Measurements from ENCODE around the gene CTNND2. TPM values are rescaled to one million over a fixed set of nuclear protein-coding genes. Genes with fewer than 3 reads are reported as not detected.

The CTNND2 gene
- total and polyA plus RNA-seq, 10 of the 15 experiments (the other 5 are each of a cell fraction or from before 2014, with no cell fraction given) = 0.02 to 0.16 (median 0.04) TPM; not detected in 7

GRCh38 chr5:10923310-10923709, 980.9 kb downstream of the CTNND2 start:
- no TSS peak for BruUV-seq (replicated peaks)
- Histone ChIP-seq H3K4me3 (no peak overlapping the region), H3K9ac (ENCODE audit: control insufficient read depth, insufficient read depth, low read length) (no peak overlapping the region), H2AFZ (ENCODE audit: control insufficient read depth, low read depth, low read length) (no peak overlapping the region), H3K4me2 (ENCODE audit: control insufficient read depth, insufficient read depth) (no peak overlapping the region), H3K9me3 (replicated peaks; ENCODE audit: control insufficient read depth, insufficient read depth, low read length) (no peaks in the 10 kb centered on the region), H3K79me2 (ENCODE audit: control insufficient read depth, insufficient read depth, low read length) (no peaks in the 10 kb centered on the region), H3K4me1 (ENCODE audit: control insufficient read depth, insufficient read depth, low read length) (no peaks in the 10 kb centered on the region), H3K27ac (ENCODE audit: control insufficient read depth, insufficient read depth) (no peak overlapping the region), H3K27me3 (replicated peaks in 1 of 2; ENCODE audit: control insufficient read depth in 2 of 2, insufficient read depth in 2 of 2, low read length in 1 of 2) (no peaks in the 10 kb centered on the region), H4K20me1 (ENCODE audit: control insufficient read depth, insufficient read depth) (no peaks in the 10 kb centered on the region), H3K36me3 (ENCODE audit: control insufficient read depth in 2 of 2, insufficient read depth in 2 of 2, low read length in 1 of 2) (no peaks in the 10 kb centered on the region)
- in situ Hi-C loops (cut with MboI) (no loop called here), intact Hi-C loops (cut with micrococcal nuclease; ENCODE audit: unreplicated experiment) (no loop called here)
- no peak for FAIRE-seq
- no peak for DNase-seq (ENCODE audit: low read depth, low spot score)
- 0% methylated on average over 3 of the region's 3 CpGs for WGBS (ENCODE audit: insufficient coverage, insufficient replicate concordance, low lambda C conversion rate, missing lambda C conversion rate)
- CTCF ChIA-PET = no interaction called here
- SMC1A ChIA-PET (ENCODE audit: uncharacterized antibody, unreplicated experiment) = no interaction called here
- POLR2A ChIA-PET = no interaction called here
- no peak for ATAC-seq
- TF ChIP-seq ATF7 (IDR thresholded peaks at IDR 0.05; ENCODE audit: low read depth) = no peak
- TF ChIP-seq CREB1 (IDR thresholded peaks at IDR 0.05; ENCODE audit: low read depth) = no peak
- no peak for TF ChIP-seq ATF2 (IDR thresholded peaks at IDR 0.05; ENCODE audit: low read length)
- TF ChIP-seq CBFB (IDR thresholded peaks at IDR 0.05; ENCODE audit: low read depth) = no peak
- TF ChIP-seq RELA (IDR thresholded peaks at IDR 0.05; ENCODE audit: borderline replicate concordance, partially characterized antibody) = no peak
- TF ChIP-seq RB1 (IDR thresholded peaks at IDR 0.05; ENCODE audit: borderline replicate concordance) = no peak
- no peak for TF ChIP-seq RFX5 (IDR thresholded peaks at IDR 0.05; ENCODE audit: low read depth, low read length)
- no peak for TF ChIP-seq IRF4 (IDR thresholded peaks at IDR 0.05; ENCODE audit: low read depth, low read length)
- no peak for TF ChIP-seq JUNB (IDR thresholded peaks at IDR 0.05)
- TF ChIP-seq SUPT20H (IDR thresholded peaks at IDR 0.05; ENCODE audit: borderline replicate concordance, control insufficient read depth, low read depth, low read length) = no peak
- TF ChIP-seq EZH2 (IDR thresholded peaks at IDR 0.05; ENCODE audit: borderline replicate concordance, control insufficient read depth, low read depth, low read length) = no peak
- no peak for TF ChIP-seq SMAD1 (IDR thresholded peaks at IDR 0.05; ENCODE audit: low read depth, partially characterized antibody)
- TF ChIP-seq WRNIP1 (IDR thresholded peaks at IDR 0.05; ENCODE audit: borderline replicate concordance, low read depth, low read length) = no peak
- TF ChIP-seq KLF5 (IDR thresholded peaks at IDR 0.05; ENCODE audit: partially characterized antibody) = no peak
- no peak for TF ChIP-seq BCL11A (IDR thresholded peaks at IDR 0.05; ENCODE audit: low read depth, low read length)
- TF ChIP-seq HSF1 (IDR thresholded peaks at IDR 0.05; ENCODE audit: low read depth, low read length) = no peak
- no peak for TF ChIP-seq MYB (IDR thresholded peaks at IDR 0.05; ENCODE audit: borderline replicate concordance, low read depth, low read length)
- TF ChIP-seq STAT1 (conservative IDR thresholded peaks at IDR 0.05) = no peak
- RAD21 ChIA-PET (ENCODE audit: unreplicated experiment) = no interaction called here

Data from GM12878 (cell line).